SKM-1 treated with dmso at 0.1 percent for 144 hours (cell line): ENCODE results near the gene NEK6.

Source experiments
- DNase-seq: peaks from one replicate; lab custom pipeline; 2025; ENCODE audit not compliant: unreplicated experiment; lab: John Stamatoyannopoulos, UW

Gene NEK6

GRCh38 chr9:124368692-124369091, 110.9 kb downstream of the NEK6 start:
- no peak for DNase-seq

GRCh38 chr9:124369231-124369797, 111.6 kb downstream of the NEK6 start:
- DNase-seq, result no peak

- DNase-seq, result peak; percentile 40
Measured at GRCh38 chr9:124370896-124371582, 113.3 kb downstream of the NEK6 start.

- no peak for DNase-seq
Measured at GRCh38 chr9:124372038-124372437, 114.3 kb downstream of the NEK6 start.

GRCh38 chr9:124373386-124373785, 115.6 kb downstream of the NEK6 start:
- no peak for DNase-seq

- DNase-seq, result no peak
Measured at GRCh38 chr9:124373851-124374250, 116.1 kb downstream of the NEK6 start.

- DNase-seq, result no peak
Measured at GRCh38 chr9:124375726-124376125, 118.0 kb downstream of the NEK6 start.

GRCh38 chr9:124376329-124376728, 118.6 kb downstream of the NEK6 start:
- DNase-seq, result no peak

GRCh38 chr9:124377551-124378406, 120.0 kb downstream of the NEK6 start:
- no peak for DNase-seq

GRCh38 chr9:124381170-124381945, 123.6 kb downstream of the NEK6 start:
- DNase-seq, result peak; percentile 61

- no peak for DNase-seq
Measured at GRCh38 chr9:124384210-124384609, 126.5 kb downstream of the NEK6 start.

- no peak for DNase-seq
Measured at GRCh38 chr9:124384846-124385245, 127.1 kb downstream of the NEK6 start.

- DNase-seq, result no peak
Measured at GRCh38 chr9:124385623-124386022, 127.9 kb downstream of the NEK6 start.

- DNase-seq, result no peak
Measured at GRCh38 chr9:124386201-124386600, 128.5 kb downstream of the NEK6 start.

GRCh38 chr9:124388275-124389048, 130.7 kb downstream of the NEK6 start:
- no peak for DNase-seq

- no peak for DNase-seq
Measured at GRCh38 chr9:124389146-124389939, 131.6 kb downstream of the NEK6 start.

- DNase-seq, result no peak
Measured at GRCh38 chr9:124390794-124391658, 133.3 kb downstream of the NEK6 start.

- peak; percentile 93 for DNase-seq
Measured at GRCh38 chr9:124392254-124392870, 134.6 kb downstream of the NEK6 start.
